Caco-2 (cell line): ENCODE data around the gene SH3D19. TPM values are rescaled to one million over a fixed set of nuclear protein-coding genes. Genes with fewer than 3 reads are reported as not detected.

ENCODE experiments used
- BruUV-seq: library from RNA; stranded (reverse); fragments of 400-500 nt; replicated peaks from 2 replicates; lab custom pipeline; 2021; lab: Mats Ljungman, UMichigan
- CTCF ChIA-PET: fragments of 300-600 bp; sonication (Branson Sonifier 250); formaldehyde crosslinking; loops from one replicate; lab custom pipeline; 2022; ENCODE audit warnings: antibody characterized with exemption; lab: Charles Lee
- POLR2A ChIA-PET: fragments of 300-600 bp; sonication (Branson Sonifier 250); formaldehyde crosslinking; loops from one replicate; lab custom pipeline; 2022; ENCODE audit warnings: antibody characterized with exemption; lab: Charles Lee
- DNase-seq, 2 experiments: peaks; one replicate each; pipeline versions ENCODE4 v3.0.0 to v3.0.0-alpha.2; 2020 to 2022
- H3K27me3 ChIP-seq: replicated peaks from 2 replicates; pipeline ENCODE4 v1.6.0; 2011; ENCODE audit warnings: low read length; ENCODE audit not compliant: control insufficient read depth, insufficient read depth
- H3K36me3 ChIP-seq: 2 replicates; pipeline ENCODE4 v1.5.1; 2011; ENCODE audit warnings: low read length; ENCODE audit not compliant: control insufficient read depth, insufficient read depth
- H3K4me1 ChIP-seq: fragments of 250-450 bp; sonication (Bioruptor Pico); 2 replicates; pipeline ENCODE4 v1.5.1; 2020; ENCODE audit warnings: mild to moderate bottlenecking
- H3K4me3 ChIP-seq: 2 replicates; pipeline ENCODE4 v1.5.1; 2011; ENCODE audit warnings: low read depth, mild to moderate bottlenecking, control low read depth, low read length
- H3K9me3 ChIP-seq: fragments of 250-450 bp; sonication (Bioruptor Pico); 2 replicates; pipeline ENCODE4 v1.5.1; 2020; ENCODE audit warnings: mild to moderate bottlenecking, moderate library complexity
- H3K27ac Mint-ChIP-seq: one replicate; pipeline ENCODE4 v1.8.0; 2022; ENCODE audit warnings: mixed read lengths; ENCODE audit not compliant: unreplicated experiment
- H3K27me3 Mint-ChIP-seq: one replicate; pipeline ENCODE4 v1.8.0; 2022; ENCODE audit warnings: mixed read lengths; ENCODE audit not compliant: insufficient read depth, unreplicated experiment
- H3K36me3 Mint-ChIP-seq: one replicate; pipeline ENCODE4 v1.8.0; 2022; ENCODE audit warnings: mild to moderate bottlenecking, mixed read lengths; ENCODE audit not compliant: insufficient read depth, unreplicated experiment
- H3K4me1 Mint-ChIP-seq: one replicate; pipeline ENCODE4 v1.8.0; 2022; ENCODE audit warnings: low read depth, mixed read lengths; ENCODE audit not compliant: unreplicated experiment
- H3K4me3 Mint-ChIP-seq: one replicate; pipeline ENCODE4 v1.8.0; 2022; ENCODE audit warnings: mild to moderate bottlenecking, moderate library complexity, mixed read lengths; ENCODE audit not compliant: unreplicated experiment
- H3K9me3 Mint-ChIP-seq: one replicate; pipeline ENCODE4 v1.8.0; 2022; ENCODE audit warnings: mixed read lengths; ENCODE audit not compliant: unreplicated experiment
- CTCF ChIP-seq, 2 experiments: fragments of 200-600 bp in 1 of 2; IDR thresholded peaks; 1 replicate in 1 of 2; 2 replicates in 1 of 2; pipeline versions ENCODE4 v1.5.1 to v1.8.0; 2011 to 2022; ENCODE audit warnings: antibody characterized with exemption in 1 of 2, control low read depth in 1 of 2, inconsistent platforms in 1 of 2, low read depth in 1 of 2, low read length in 1 of 2, mild to moderate bottlenecking in 1 of 2, moderate library complexity in 1 of 2; ENCODE audit not compliant: insufficient read depth in 1 of 2, severe bottlenecking in 1 of 2, unreplicated experiment in 1 of 2
- intact Hi-C: fragments of 100-400 bp; cut with micrococcal nuclease; formaldehyde crosslinking; loops from one replicate; pipeline ENCODE4 v1.10.0; 2022; ENCODE audit not compliant: unreplicated experiment
- total RNA-seq: library from RNA; stranded (reverse); gene quantifications from 2 replicates; pipeline ENCODE4 v1.2.3, GENCODE V29; 2022

SH3D19 gene
- total RNA-seq, 1 experiment from 2014 or later, result 57.8 TPM

DNA sequence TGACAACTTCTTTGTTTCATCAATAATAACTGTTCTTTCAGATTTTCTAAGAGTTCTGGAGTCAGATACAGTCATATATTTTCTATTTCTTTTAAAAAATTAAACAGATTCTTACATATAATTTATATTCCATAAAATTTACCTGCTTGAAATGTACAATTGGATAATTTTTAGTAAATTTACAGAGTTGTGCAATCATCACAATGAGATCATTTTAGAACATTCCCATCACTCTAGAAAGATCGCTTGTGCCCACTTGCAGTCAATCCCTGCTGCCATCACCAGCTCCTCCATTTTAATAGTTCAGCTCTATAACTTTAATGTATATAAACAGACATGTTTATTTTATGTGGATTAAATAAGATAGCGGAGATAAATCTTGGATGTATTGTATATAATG, 78.0 kb downstream of the SH3D19 start:
- no peaks in the 10 kb centered on the region for H3K27me3 Mint-ChIP-seq
- Histone ChIP-seq H3K9me3 (no peaks in the 10 kb centered on the region), H3K4me3 (no peak overlapping the region), H3K27me3 (no peaks in the 10 kb centered on the region), H3K36me3 (no peaks in the 10 kb centered on the region), H3K4me1 (peaks cover 24% of the 10 kb centered on the region)
- CTCF ChIA-PET, result interaction anchor here (0.6 kb wide), 1 partner anchor 29 kb away, joined by 3 read pairs; no protein-coding TSS in a partner anchor
- no peak overlapping the region for H3K27ac Mint-ChIP-seq
- no peak for TF ChIP-seq CTCF (IDR thresholded peaks at IDR 0.05; ENCODE audit: insufficient read depth in 1 of 2, low read depth in 1 of 2, low read length in 1 of 2, severe bottlenecking in 1 of 2, unreplicated experiment in 1 of 2)
- POLR2A ChIA-PET, result no interaction called here
- H3K9me3 Mint-ChIP-seq, result no peaks in the 10 kb centered on the region
- no peak overlapping the region for H3K4me3 Mint-ChIP-seq
- intact Hi-C loops, result no loop called here
- no peak for DNase-seq
- H3K4me1 Mint-ChIP-seq, result peaks cover 12% of the 10 kb centered on the region
- BruUV-seq, result no TSS peak
- peaks cover 1% of the 10 kb centered on the region for H3K36me3 Mint-ChIP-seq

DNA sequence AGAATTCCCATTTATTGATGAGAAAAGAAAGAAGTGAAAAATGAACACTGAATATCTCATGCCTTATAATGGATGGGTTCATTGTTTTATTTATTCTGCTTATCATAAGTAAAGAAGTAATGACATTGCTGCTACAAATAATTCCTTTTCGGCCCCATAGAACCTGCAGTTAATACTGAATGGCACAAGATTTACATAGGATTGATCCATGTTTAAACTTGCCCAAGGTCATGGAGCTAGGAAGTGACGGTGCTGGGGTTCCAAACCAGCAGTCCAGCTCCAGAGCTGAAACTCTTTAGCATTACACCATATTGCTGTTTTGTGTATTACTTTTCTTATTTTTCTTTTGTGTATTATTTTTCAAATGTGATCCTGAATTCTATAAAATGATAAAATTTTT, 78.7 kb downstream of the SH3D19 start:
- POLR2A ChIA-PET, result no interaction called here
- Mint-ChIP-seq H3K4me1 (peaks cover 12% of the 10 kb centered on the region), H3K27me3 (no peaks in the 10 kb centered on the region), H3K36me3 (peaks cover 5% of the 10 kb centered on the region), H3K9me3 (no peaks in the 10 kb centered on the region), H3K4me3 (no peak overlapping the region), H3K27ac (no peak overlapping the region)
- BruUV-seq, result no TSS peak
- Histone ChIP-seq H3K4me3 (no peak overlapping the region), H3K4me1 (peaks cover 24% of the 10 kb centered on the region), H3K27me3 (no peaks in the 10 kb centered on the region), H3K36me3 (no peaks in the 10 kb centered on the region), H3K9me3 (no peaks in the 10 kb centered on the region)
- intact Hi-C loops, result no loop called here
- DNase-seq, result no peak
- no peak for TF ChIP-seq CTCF (IDR thresholded peaks at IDR 0.05; ENCODE audit: insufficient read depth in 1 of 2, low read depth in 1 of 2, low read length in 1 of 2, severe bottlenecking in 1 of 2, unreplicated experiment in 1 of 2)
- CTCF ChIA-PET, result no interaction called here

DNA sequence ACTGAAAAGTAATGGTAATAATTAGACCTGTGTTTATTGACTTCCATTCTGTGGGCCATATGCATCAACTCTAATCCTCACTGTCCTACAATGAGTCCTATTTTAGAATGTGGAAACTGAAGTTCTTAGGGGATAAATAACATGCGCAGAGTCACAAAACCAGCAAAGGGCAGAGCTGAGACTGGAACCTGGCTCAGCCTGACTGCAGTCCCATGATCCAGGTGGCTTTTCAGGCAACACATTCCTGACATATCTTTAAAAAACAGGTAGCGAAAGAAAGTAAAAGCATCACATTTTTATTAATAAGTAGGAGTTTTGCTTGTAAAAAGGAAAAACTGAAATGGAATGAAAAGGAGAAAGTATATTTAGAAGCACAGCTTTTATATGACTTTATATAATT, 83.1 kb downstream of the SH3D19 start:
- H3K9me3 Mint-ChIP-seq, result peaks cover 6% of the 10 kb centered on the region
- peaks cover 12% of the 10 kb centered on the region for H3K4me1 Mint-ChIP-seq
- Histone ChIP-seq H3K9me3 (no peaks in the 10 kb centered on the region), H3K4me1 (peaks cover 16% of the 10 kb centered on the region; the same call in 1 of the 2 replicates), H3K27me3 (no peaks in the 10 kb centered on the region), H3K4me3 (no peak overlapping the region), H3K36me3 (no peaks in the 10 kb centered on the region)
- no peak for TF ChIP-seq CTCF (IDR thresholded peaks at IDR 0.05; ENCODE audit: insufficient read depth in 1 of 2, low read depth in 1 of 2, low read length in 1 of 2, severe bottlenecking in 1 of 2, unreplicated experiment in 1 of 2)
- no peaks in the 10 kb centered on the region for H3K27me3 Mint-ChIP-seq
- no peak overlapping the region for H3K4me3 Mint-ChIP-seq
- ChIA-PET CTCF (no interaction called here), POLR2A (no interaction called here)
- no peak for DNase-seq
- H3K27ac Mint-ChIP-seq, result peak overlapping the region; percentile 51
- intact Hi-C loops, result no loop called here
- no TSS peak for BruUV-seq
- peaks cover 14% of the 10 kb centered on the region for H3K36me3 Mint-ChIP-seq
